ENCODE results near the gene FMO3.

DNA sequence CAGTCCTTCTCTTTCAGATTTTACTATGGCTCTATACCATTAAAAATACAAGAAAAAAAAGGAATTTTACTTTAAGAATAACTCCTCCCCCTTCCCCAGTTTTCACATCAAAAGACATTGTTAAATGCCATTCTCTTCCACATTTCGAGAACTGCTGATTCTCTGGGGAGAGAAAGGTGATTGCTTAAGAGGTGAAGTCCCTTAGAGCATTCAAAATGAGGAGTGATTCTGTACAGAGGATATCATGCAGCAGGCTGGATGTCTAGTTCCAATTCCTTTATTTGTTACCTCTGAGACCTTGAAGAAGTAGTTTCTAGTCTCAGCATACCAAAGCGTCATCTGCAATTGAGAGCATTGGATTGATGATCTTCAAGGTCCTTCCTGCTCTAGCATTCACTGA lies 46.9 kb downstream of the FMO3 start:
- TF ChIP-seq, protein P1, sequence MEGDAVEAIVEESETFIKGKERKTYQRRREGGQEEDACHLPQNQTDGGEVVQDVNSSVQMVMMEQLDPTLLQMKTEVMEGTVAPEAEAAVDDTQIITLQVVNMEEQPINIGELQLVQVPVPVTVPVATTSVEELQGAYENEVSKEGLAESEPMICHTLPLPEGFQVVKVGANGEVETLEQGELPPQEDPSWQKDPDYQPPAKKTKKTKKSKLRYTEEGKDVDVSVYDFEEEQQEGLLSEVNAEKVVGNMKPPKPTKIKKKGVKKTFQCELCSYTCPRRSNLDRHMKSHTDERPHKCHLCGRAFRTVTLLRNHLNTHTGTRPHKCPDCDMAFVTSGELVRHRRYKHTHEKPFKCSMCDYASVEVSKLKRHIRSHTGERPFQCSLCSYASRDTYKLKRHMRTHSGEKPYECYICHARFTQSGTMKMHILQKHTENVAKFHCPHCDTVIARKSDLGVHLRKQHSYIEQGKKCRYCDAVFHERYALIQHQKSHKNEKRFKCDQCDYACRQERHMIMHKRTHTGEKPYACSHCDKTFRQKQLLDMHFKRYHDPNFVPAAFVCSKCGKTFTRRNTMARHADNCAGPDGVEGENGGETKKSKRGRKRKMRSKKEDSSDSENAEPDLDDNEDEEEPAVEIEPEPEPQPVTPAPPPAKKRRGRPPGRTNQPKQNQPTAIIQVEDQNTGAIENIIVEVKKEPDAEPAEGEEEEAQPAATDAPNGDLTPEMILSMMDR (IDR thresholded peaks at IDR 0.05; ENCODE audit: low read depth, low read length, poor library complexity, severe bottlenecking): no peak
- no peak for TF ChIP-seq EZH2phosphoT487 (IDR thresholded peaks at IDR 0.05; ENCODE audit: borderline replicate concordance, low read length)
